RPMI7951 (cell line): Measurements from ENCODE around the gene FBLN7. TPM values are rescaled to one million over a fixed set of nuclear protein-coding genes. Genes with fewer than 3 reads are reported as not detected.

Experiments used
- total RNA-seq: library from RNA; depleted of rRNA; stranded (reverse); fragments of >200 nt; shearing (Covaris generic); gene quantifications from 2 replicates; pipeline ENCODE4 v1.2.3, GENCODE V29; 2014; rRNA removed

Gene FBLN7
- total RNA-seq, 1 experiment from 2014 or later: 10.2 TPM

Other genes with a start within 250 kb of the FBLN7 start
- 0.10 TPM in 1 of 2 replicates, not detected in the other for gene MERTK, start 239.8 kb upstream of the FBLN7 start, total RNA-seq
- gene TMEM87B, start 83.1 kb upstream of the FBLN7 start, total RNA-seq: 44.3 and 53.6 TPM in 2 replicates
- gene ZC3H8, start 116.7 kb downstream of the FBLN7 start, total RNA-seq: 10.3 and 10.5 TPM in 2 replicates
- 4.3 and 5.6 TPM in 2 replicates for gene ZC3H6, start 137.2 kb downstream of the FBLN7 start, total RNA-seq